T follicular helper cell (primary cell): ENCODE data around the gene CEP131.
"Not testable (repeated sequence)": the region's sequence is repeated elsewhere in the genome, so short reads cannot be mapped to it uniquely, and the experiment has no call there.

Experiments
- DNase-seq: peaks from one replicate; pipeline ENCODE4 v3.0.0-alpha.2; 2020; ENCODE audit warnings: low read depth

CEP131 gene

DNA sequence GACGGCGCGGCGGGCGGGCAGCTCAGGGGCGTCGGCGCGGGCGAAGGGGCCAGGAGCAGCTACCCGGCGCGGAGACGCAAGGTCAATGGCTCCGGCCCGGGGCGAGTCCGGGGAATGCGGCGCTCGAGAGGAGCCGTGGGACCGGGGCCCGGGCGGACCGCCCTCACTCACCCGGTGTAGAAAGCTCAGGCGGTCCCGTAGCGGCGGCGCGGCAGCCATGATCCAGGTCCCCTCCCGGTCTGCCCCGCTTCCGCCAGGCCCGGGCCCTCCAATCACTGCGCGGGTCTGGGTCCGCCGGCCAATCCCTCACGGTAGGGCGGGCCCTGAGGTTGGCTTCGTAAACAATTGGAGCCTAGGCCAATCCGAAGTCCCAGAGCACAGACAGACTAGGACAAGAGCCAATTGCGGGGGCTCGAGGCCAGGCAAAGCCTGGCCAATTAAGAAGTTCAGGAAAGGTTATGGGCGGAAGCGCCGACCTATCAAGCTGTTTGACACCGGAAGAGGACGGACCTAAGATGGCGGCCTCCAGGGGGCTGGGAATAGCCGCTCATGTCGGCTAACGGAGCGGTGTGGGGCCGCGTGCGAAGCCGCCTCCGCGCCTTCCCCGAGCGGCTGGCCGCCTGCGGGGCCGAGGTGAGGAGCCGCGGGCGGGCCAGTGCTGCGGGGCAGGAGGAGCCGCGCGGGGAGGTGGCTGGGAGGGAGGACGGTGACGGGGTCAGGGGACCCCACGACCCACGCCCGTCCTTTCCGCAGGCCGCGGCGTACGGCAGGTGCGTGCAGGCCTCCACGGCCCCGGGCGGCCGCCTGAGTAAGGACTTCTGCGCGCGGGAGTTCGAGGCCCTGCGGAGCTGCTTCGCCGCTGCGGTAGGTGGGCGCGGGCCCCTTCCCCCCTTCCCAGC, 16.3 kb upstream of the CEP131 start, which contains the start of the genes NDUFAF8 and TEPSIN:
NDUFAF8 (plus strand) TSS at position 504 of the 899 bp plus-strand sequence; CDS start at position 550, 46 bp downstream.
TEPSIN (minus strand) TSS at position 241 of the 899 bp plus-strand sequence; CDS start at position 219, 22 bp downstream.
- DNase-seq, result peak; percentile 92

DNA sequence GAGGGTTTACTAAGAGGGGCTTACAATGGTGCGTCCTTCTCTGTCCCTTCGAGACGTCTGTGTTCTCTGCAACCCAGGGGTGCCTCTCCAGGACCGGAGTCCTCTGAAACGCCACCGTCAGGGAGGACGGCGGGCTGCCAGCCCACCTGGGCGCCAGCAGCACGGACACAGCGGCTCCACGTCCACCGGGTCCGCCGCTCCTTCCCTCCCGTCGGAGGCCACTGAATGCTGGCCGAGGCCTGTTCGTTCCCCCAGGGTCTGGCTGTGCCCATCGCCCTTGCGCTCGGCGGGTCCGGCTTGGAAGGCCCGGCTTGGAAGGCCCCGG, 15.7 kb upstream of the CEP131 start:
- DNase-seq, result no peak

DNA sequence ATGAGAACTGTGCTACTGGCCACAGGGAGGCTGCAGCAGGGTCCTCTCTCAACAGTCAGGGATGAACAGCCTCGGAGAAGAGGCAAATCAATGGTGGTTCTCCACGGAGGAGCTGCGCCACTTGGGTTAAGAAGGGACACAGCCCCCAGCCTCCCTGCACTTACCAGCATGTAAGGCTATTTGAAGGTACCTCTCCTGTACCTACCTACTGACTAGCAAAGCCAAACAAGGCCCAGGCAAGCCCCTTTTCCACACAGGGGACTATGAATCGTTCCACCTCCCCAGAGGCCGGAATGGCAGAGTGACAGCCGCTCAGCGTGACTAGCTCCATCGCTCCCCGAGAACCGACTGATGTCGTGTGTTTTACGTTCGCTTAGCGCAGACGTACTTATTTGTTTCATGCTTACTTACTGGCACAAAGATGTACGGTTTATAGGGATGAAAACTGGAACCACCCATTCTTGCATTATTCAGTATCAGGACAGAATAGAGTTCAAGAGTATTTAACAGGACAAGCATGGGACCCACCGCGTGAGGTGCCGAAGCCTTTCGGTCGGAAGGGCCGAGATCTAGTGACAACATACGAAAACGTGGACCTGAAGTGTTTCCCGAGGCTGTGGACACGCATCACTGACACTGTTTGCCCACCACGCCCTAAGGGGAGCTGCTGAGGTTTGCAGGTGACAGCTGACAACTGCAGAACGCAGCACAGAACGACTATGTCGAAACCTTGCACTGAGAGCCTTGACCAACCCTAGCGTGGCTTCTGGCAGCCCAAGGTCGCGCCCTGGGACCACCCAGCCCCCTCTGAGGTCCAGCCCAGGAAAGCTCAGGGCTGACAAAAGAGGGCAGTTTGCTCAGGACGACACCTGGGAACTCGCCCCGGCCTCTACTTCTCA, 15.1 kb upstream of the CEP131 start:
- no peak for DNase-seq

DNA sequence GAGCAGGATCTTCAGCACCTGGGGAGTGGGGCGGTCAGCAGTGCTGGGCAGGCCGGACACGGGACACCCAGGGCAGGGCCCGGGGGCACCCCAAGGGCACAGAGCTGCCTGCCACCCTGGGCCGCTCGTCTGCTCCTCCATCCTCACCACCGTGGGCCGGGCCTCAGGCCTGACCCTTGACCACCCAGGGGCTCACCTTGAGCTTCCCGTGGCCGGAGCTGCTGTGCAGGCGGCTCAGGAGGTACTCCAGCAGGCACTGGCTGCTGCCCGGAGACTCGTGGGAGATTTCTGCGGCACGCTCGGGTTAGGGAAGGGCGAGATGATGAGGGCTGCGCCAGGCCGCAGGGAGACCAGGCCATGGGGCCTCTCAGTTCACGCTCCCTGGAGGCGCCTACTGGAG, 14.0 kb upstream of the CEP131 start:
- no peak for DNase-seq

- no peak for DNase-seq
Observed at GRCh38 chr17:81235822-81236740, 13.3 kb upstream of the CEP131 start.

DNA sequence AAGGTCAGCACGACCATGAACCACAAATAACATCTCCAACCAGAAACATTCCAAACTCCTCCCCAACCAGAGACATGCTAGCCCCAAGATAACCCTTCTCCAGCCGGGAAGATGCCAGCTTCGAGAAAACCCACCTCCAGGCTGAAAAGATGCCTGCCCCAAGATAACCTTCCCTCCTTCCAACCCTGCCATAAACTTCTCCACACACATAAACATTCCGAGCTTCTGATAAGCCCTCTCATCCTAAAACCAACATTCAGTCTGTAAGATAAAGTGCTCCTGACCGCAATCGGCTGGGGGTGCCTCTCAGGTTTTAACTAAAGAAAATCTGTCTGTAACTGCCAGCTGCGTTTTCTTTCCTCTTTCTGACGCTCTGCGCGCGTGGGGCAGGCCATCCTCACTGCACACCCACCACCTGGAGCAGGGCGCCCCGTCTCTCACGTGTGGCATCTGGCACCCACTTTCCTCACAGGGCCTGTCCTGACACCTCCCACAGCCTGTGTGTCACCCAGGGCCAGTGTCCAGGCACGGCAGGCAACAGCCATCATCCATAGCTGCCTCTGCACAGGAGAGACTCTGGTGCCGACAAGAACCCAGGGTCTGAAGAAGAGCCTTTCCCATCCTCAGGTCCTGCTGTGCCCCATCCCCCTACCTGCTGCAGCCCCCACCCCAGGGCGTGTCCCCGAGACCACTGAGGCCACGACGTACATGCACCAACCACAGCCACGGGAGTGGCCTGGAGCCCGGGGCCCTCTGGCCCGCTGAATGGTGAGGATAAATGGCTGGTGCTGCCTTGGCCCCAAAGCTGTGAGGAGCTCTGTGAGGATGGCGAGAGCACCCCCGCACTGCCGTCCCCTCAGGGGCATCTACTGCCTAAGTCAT, 12.4 kb upstream of the CEP131 start:
- no peak for DNase-seq

DNA sequence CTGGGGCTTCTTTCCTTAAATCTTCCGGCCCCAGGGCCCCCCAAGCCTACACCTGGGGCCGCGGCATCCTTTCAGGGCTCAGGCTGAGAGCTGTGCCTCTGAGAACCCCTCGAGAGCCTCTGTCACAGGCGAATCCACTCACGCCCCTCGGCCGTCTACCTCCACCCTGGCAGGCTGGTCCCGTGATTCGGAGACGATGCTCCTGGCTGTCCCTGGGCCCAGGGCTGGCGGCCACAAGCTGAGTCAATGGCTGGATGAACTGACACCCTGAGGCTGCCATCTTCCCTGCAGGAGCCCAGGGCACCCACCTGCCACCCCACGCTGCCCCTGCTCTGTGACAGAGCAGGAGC, 11.7 kb upstream of the CEP131 start:
- DNase-seq, result no peak

- DNase-seq, result no peak
Observed at GRCh38 chr17:81233811-81234505, 11.2 kb upstream of the CEP131 start.

GRCh38 chr17:81233316-81233715, 10.6 kb upstream of the CEP131 start:
- DNase-seq, result no peak

- DNase-seq, result no peak
Observed at GRCh38 chr17:81232616-81233241, 10.0 kb upstream of the CEP131 start.

- DNase-seq, result no peak
Observed at GRCh38 chr17:81231766-81232581, 9.2 kb upstream of the CEP131 start.

GRCh38 chr17:81231121-81231645, 8.4 kb upstream of the CEP131 start:
- no peak for DNase-seq

GRCh38 chr17:81230043-81230820, 7.5 kb upstream of the CEP131 start:
- DNase-seq, result no peak

DNA sequence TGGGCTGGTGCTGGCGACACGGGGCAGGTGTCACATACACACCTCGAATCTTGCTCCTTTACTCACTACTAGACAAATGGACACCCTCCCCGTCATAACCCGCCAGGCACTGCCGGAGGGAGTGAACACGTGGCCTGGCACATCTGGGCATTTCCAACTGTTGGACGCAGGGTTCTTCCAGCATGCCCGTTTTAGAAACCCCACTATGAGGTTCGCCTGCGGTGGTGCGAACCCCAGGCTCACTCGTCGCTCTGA, 6.8 kb upstream of the CEP131 start:
- DNase-seq, result no peak

GRCh38 chr17:81228834-81229665, 6.3 kb upstream of the CEP131 start:
- no peak for DNase-seq

DNA sequence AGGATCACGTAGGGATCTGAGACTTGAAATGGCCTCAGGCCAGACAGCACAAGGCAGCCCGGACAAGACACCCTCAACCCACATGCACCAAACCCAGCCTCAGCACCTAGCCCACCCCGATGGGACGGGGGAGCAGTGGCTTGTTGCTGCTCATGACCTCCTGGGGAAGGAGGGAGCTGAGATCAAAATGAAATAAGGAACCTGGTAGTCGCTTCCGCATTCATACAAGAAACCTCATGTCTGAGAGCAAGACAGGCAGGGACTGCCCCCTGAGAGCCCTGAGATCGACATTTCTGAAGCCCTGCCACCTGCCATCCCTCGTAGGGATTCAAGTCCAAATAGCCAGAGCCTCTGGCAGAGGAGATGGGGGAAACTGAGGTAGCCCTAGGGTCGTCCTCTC, 5.7 kb upstream of the CEP131 start:
- no peak for DNase-seq

GRCh38 chr17:81227630-81228029, 4.9 kb upstream of the CEP131 start:
- not testable (repeated sequence) for DNase-seq
